ENCODE results near the gene CRYBG2.

- no peak for TF ChIP-seq CTCF (optimal IDR thresholded peaks at IDR 0.05 in 1 of 3, IDR thresholded peaks at IDR 0.05 in 1 of 3, conservative IDR thresholded peaks at IDR 0.05 in 1 of 3; ENCODE audit: extremely low read depth in 1 of 3, insufficient read depth in 2 of 3, low read length in 3 of 3)
- no peak for TF ChIP-seq EZH2 (IDR thresholded peaks at IDR 0.05; ENCODE audit: low read length)
These were observed 35.8 kb upstream of the CRYBG2 start for GRCh38 chr1:26389604-26390247.
